Uterus (tissue), 2 donors: ENCODE results near the gene TAS2R50.

Experiments used
- CTCF ChIP-seq, 4 experiments: fragments of 200-600 bp in 2 of 4; fragments of 450-650 bp in 2 of 4; sonication (generic) in 2 of 4; IDR thresholded peaks; one replicate each; pipeline ENCODE4 v1.5.1; 2016 to 2019; ENCODE audit warnings: antibody characterized with exemption in 4 of 4, mild to moderate bottlenecking in 2 of 4, moderate library complexity in 1 of 4
- POLR2A ChIP-seq, 2 donors: fragments of 450-650 bp; IDR thresholded peaks; one replicate each; pipeline ENCODE4 v1.6.1; 2016; ENCODE audit warnings: antibody characterized with exemption in 2 of 2, mild to moderate bottlenecking in 1 of 2, moderate library complexity in 1 of 2

- no peak for TF ChIP-seq CTCF (IDR thresholded peaks at IDR 0.05)
- no peak for TF ChIP-seq POLR2A (IDR thresholded peaks at IDR 0.05)
Measured at GRCh38 chr12:10957741-10958140, 29.0 kb downstream of the TAS2R50 start.
